ENCODE measurements around the gene SLCO2B1.

DNA sequence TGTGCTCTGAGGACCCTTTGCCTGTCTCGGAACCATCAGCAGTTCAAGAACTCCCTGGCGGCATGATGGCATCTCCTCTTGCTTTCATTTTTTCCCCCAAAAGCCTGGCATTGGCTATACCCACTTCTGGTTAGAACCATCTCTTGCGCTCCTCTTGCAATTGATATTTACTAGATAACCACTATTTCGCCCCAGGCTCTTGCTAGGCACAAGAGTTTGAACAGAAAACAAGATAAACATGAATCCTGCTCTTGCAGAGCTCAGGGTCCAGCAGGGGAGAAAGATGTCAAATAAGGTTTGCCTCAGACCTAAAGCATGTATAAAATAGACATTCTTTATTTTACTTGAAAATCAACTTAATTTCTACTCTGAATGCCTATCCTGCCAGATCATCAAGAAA lies 33.1 kb downstream of the SLCO2B1 start:
- TF ChIP-seq POLR2A (IDR thresholded peaks at IDR 0.05; ENCODE audit: control extremely low read depth in 1 of 2, low read depth in 2 of 2, low read length in 2 of 2) (no peak), EZH2 (IDR thresholded peaks at IDR 0.05; ENCODE audit: low read depth, low read length, severe bottlenecking) (no peak), RNF2 (IDR thresholded peaks at IDR 0.05; ENCODE audit: borderline replicate concordance, low read depth, low read length, missing control alignments, poor library complexity, severe bottlenecking) (no peak), ZNF274 (IDR thresholded peaks at IDR 0.05; ENCODE audit: borderline replicate concordance, extremely low read depth, low read length) (no peak), SIN3A (conservative IDR thresholded peaks at IDR 0.05 in 1 of 2, IDR thresholded peaks at IDR 0.05 in 1 of 2; ENCODE audit: low read depth in 1 of 2, low read length in 2 of 2) (no peak), SIX5 (IDR thresholded peaks at IDR 0.05; ENCODE audit: low read depth, low read length) (no peak), HDAC2 (IDR thresholded peaks at IDR 0.05; ENCODE audit: borderline replicate concordance in 1 of 2, low read depth in 2 of 2, low read length in 2 of 2) (no peak)
- TF ChIP-seq, protein P1, sequence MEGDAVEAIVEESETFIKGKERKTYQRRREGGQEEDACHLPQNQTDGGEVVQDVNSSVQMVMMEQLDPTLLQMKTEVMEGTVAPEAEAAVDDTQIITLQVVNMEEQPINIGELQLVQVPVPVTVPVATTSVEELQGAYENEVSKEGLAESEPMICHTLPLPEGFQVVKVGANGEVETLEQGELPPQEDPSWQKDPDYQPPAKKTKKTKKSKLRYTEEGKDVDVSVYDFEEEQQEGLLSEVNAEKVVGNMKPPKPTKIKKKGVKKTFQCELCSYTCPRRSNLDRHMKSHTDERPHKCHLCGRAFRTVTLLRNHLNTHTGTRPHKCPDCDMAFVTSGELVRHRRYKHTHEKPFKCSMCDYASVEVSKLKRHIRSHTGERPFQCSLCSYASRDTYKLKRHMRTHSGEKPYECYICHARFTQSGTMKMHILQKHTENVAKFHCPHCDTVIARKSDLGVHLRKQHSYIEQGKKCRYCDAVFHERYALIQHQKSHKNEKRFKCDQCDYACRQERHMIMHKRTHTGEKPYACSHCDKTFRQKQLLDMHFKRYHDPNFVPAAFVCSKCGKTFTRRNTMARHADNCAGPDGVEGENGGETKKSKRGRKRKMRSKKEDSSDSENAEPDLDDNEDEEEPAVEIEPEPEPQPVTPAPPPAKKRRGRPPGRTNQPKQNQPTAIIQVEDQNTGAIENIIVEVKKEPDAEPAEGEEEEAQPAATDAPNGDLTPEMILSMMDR (IDR thresholded peaks at IDR 0.05; ENCODE audit: control extremely low read depth in 1 of 3, insufficient read depth in 1 of 3, low read depth in 1 of 3, low read length in 3 of 3), result no peak
- TF ChIP-seq, protein P2, sequence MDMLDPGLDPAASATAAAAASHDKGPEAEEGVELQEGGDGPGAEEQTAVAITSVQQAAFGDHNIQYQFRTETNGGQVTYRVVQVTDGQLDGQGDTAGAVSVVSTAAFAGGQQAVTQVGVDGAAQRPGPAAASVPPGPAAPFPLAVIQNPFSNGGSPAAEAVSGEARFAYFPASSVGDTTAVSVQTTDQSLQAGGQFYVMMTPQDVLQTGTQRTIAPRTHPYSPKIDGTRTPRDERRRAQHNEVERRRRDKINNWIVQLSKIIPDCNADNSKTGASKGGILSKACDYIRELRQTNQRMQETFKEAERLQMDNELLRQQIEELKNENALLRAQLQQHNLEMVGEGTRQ (IDR thresholded peaks at IDR 0.05; ENCODE audit: low read length), result no peak
- TF ChIP-seq, protein P3, sequence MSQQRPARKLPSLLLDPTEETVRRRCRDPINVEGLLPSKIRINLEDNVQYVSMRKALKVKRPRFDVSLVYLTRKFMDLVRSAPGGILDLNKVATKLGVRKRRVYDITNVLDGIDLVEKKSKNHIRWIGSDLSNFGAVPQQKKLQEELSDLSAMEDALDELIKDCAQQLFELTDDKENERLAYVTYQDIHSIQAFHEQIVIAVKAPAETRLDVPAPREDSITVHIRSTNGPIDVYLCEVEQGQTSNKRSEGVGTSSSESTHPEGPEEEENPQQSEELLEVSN (IDR thresholded peaks at IDR 0.05), result no peak

All from H1 (cell line).